NK-92 (cell line): ENCODE results near the gene FOXO6.

Experiments used
- DNase-seq: peaks from one replicate; lab custom pipeline; 2025; ENCODE audit not compliant: unreplicated experiment; lab: John Stamatoyannopoulos, UW

Gene FOXO6

DNA sequence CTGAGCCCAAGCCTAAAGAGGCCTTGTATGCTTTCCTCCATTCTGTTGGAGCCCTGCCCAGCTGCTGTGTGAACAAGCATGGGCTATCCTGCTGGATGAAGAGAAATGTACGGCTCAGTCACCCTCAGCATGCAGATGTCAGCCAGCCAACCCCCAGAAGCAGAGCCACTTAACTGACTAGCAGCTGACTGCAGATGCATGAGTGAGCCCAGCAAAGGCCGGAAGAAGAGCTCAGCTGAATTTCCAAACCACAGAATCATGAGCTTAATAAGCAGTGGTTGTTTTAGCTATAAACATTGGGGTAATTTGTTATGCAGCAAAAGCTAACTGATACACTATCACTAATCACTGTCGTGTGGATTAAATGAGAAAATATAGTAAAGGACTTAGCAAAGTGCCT is 39.0 kb downstream of the FOXO6 start:
- DNase-seq, result no peak

GRCh38 chr1:41401899-41402298 is 40.7 kb downstream of the FOXO6 start:
- no peak for DNase-seq

GRCh38 chr1:41404308-41404761 is 43.1 kb downstream of the FOXO6 start:
- DNase-seq, result no peak

DNA sequence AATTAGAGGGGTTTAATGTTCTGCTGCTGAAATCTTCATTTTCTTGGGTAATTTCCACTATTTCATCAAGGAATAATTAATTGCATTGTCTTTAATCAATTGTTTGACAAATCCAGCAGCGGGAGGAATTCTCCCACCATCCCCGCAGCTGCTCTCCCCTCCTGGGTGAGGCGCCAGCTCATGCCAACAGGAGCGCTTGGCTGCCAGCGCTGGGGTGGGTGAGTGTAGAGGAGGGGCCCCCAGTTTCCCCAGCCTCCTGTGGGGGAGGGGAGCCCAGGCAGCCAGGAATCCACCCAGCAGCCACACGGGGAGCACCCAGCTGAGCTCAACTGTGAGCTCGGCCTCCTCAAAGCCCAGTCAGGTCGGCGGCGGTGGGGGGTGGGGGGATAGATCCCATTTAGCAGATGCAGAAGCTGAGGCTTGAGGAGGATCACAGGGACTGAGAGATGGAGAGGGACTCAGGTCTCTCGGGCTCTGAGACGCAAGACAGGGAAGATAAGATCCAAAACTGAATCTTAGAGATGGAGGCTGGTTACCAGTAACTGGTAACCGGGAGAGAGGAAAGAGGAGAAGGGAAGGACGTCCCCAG is 46.5 kb downstream of the FOXO6 start:
- DNase-seq, result no peak

DNA sequence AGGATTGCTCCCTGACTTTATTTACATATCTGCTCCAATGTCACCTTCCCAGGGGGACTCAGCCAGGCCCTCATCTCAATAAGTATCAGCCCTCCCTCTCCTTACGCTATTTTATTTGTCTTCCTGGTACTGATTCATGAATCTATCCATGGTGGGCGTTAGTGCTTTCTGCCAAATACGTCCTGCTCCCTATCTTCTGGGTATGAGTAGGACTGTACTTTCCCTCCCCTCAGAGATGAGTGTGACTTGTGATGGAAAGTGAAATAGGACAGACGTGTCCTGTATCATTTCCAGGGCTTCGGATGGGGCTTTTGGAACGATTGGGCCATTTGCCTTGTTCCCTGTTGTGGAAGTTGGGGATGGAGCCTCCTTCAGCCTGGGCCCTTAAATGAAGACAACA is 47.5 kb downstream of the FOXO6 start:
- DNase-seq, result no peak

- DNase-seq, result no peak
Observed at GRCh38 chr1:41409825-41410224, 48.6 kb downstream of the FOXO6 start.

GRCh38 chr1:41410462-41410861 is 49.2 kb downstream of the FOXO6 start:
- no peak for DNase-seq

DNA sequence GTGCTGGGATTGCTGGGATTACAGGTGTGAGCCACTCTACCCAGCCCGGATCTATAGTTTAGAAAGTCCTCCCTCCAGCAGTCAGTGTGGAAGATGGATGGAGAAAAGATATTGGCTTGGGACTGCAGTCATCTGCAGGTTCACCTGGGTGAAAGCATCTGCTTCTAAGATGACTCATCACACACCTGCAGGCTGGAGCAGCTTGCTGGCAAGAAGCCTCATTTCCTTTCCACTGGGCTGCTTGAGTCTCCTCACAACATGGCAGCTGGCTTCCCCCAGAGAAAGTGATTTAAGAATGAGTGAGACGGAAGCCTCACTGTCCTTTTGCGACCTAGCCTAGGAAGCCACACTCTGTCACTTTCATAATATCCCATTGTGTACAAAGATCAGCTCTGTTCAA is 50.0 kb downstream of the FOXO6 start:
- no peak for DNase-seq

DNA sequence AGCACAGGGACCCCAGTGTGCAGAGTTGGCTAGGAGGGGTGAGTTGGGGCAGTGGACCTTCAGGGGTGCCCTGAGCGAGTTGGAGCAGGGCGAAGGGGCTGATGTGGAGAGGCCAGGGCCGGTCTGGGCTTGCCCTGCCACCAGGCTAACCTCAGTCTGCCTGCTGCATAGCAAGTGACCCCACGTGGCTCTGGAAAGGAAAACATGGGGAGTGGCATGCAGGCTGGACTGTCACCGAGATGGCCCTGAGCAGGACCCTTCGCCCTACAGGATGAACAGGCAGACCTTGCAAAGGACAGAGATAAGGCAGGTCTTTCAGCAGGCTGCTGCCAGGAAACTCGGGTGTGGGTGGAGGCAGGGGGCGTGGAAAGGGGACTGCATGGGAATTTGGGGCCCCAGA is 51.5 kb downstream of the FOXO6 start:
- no peak for DNase-seq

GRCh38 chr1:41413748-41414281 is 52.6 kb downstream of the FOXO6 start:
- DNase-seq, result no peak

DNA sequence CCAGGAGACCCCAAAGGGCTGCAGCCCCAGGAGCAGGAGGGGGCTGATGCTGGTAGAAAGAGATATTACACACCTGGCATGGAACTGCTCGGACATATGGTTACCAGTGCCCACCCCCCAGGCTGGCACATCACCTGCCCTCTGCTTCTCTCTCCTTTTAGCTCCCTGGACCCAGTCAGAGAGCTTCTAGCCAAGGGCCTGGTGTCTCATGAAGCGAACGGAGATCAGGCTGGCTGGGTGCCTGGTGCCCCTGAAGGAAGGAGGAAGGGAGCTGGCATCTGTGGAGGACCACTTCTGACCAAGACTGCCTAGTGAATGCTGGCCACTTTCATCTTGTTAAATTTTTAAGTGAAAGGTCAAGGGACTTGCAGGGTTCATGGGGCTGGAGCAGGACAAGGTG is 53.1 kb downstream of the FOXO6 start:
- DNase-seq, result no peak

GRCh38 chr1:41414716-41415306 is 53.6 kb downstream of the FOXO6 start:
- no peak for DNase-seq

- no peak for DNase-seq
Observed at GRCh38 chr1:41416081-41416480, 54.8 kb downstream of the FOXO6 start.

DNA sequence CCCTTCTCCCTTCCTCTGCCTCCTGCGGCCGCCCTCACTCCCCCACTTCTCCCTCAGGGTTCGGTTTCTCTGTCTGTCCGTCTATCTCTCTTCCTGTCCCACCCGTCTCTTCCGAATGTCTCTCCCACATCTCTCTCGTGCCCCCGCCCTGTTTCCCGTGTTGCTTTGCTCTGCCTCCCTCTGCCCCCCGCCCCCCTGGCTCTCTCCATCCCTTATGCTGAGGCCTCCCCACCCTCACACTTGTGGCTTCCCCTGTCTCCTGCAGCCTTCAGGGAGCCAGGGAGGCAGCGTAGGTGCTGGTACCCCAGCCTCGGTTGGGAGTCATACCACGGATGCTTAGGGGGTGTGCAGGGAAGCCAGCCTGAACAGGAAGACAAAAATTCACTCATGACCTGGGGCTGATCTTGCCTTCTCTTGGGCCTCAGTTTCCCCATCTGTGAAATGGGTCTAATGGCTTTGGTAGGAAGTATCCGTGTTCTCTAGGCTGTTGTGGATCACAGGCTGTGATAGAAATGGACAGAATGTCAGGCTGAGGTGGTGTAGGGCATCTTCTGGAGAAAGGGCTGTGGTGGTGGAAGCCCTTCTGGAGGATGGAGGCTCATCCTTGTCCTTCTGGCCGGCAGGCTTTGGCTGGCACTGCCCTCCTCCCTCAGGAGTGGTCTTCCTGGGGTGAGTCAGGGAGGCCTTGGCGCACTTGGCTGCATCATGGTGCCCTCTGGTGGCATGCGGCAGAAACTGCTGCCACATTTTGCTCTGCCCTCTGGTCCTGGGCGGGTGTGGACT is 55.5 kb downstream of the FOXO6 start:
- DNase-seq, result no peak

GRCh38 chr1:41417335-41417682 is 56.1 kb downstream of the FOXO6 start:
- no peak for DNase-seq

DNA sequence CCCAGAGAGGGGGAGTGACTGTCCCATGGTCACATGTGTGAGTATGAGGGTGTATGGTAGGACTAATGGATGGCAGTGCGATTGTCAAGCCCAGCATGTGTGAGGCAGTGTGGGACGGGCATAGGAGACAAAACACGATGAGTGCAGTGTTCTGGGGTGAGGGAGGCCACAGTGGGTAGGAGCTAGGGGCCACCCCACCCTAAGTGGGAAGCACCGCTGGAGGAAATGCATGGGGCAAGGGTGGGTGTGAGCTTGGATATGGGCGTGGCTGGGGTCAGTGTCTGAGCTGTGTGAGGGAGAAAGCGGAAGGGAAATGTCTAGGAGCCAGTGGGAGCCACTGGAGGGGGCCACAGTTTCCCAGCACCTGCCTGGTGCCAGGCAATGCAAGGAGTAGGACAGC is 56.5 kb downstream of the FOXO6 start:
- no peak for DNase-seq

DNA sequence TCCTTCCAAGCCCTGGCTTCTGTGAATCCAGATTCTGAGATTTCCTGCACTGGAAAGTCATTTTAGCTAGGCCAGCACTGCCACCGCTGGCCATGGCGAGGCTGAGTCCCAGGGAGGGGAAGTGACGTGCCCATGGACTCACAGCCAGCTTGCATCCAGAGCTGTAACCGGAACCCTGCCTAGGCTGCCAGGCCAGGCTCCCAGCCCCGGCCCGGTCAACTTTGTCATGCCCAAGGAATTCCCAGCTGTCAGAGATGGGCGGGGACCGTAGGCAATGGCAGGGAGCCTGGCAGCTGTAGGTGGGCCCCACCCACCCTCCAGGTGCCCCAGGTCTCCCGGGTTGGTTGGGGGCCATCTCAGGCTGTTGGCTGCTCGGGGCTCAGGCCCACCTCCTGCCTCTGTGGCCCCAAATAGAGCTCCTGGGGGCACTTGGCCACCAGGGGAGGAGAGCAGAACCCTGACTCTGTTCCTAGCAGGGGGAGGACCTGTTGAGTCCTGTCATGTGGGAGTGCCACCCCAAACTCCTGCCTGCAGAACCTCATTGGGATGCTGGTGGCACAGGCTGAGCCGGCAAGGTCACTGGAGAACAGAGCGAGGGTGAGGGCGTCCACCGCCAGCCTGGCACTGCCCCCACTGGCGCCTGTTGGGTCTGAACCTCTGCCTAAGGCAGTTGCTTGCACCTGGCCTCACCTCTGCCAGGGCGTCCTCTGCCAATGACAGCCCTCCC is 57.8 kb downstream of the FOXO6 start:
- no peak for DNase-seq

GRCh38 chr1:41419584-41420295 is 58.5 kb downstream of the FOXO6 start:
- DNase-seq, result no peak

DNA sequence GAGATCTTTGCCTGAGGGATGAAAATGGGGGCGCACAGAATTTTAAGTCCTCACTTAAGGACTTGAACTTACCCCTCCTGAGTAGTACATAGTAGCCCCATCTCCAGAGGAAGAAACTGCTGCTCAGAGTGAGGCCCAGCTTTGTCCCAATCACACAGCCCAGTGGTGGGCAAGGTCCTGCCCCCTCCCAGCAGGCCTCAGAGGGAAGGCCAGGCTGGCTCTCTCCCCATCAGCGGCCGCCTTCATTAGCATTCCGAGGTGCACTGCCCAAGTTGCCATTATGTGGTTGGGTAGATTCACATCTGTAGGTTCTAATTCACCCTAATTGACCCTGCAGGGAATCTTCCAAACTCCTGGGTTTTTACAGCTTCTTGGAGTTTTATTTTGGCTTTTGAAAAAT is 59.1 kb downstream of the FOXO6 start:
- DNase-seq, result no peak

DNA sequence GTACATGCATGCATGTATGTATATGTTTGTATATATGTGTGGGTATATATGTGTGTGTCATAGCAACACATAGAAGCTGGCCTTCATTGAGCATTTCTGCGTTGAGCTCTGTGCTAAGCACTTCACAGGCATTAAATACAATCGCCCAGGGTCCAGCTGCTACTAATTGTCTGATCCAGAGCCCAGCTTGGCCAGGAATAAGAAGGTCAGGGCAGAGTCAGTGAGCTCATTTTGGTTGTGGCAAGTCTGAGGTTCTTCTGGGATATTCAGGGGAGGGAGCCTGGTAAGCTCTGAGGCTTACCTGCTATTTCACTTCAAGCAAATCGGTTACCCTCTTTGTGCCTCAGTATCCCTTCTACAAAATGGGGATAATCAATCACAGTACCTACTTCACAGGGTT is 59.6 kb downstream of the FOXO6 start:
- no peak for DNase-seq

- DNase-seq, result no peak
Observed at GRCh38 chr1:41422306-41422705, 61.1 kb downstream of the FOXO6 start.
